ENCODE data around the gene TSPO. TPM values are rescaled to one million over a fixed set of nuclear protein-coding genes. Genes with fewer than 3 reads are reported as not detected.

TSPO gene
- total and polyA plus RNA-seq, 11 donors: 69.0 to 335 (median 125) TPM

DNA sequence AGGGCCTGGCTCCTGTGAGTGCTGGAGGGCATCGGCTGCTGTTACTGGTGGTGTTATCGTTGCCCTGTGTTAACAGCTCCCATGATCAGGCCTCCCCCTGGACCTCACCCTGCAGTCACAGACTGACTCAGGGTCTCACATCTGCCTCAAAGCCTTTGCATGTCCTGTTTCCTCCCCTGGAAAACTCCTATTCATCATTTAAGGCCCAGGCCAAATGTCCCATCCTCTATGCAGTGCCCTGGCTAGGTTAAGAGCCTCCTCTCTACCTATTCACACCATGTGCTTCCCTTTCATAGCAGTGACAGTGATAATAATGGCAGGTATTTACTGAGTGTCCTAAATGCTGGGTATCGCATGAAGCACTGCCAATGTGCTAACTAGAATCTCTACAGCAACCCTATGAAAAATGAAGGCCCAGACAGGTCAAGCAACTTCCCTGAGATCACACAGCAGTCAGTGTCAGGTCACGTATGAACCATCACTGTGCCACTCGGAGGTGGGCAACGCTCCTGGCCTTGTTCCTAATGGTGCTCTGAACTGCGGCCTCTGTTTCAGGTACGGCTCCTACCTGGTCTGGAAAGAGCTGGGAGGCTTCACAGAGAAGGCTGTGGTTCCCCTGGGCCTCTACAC lies 9.3 kb downstream of the TSPO start:
- no peak for ATAC-seq
- H3K36me3 ChIP-seq: peaks cover 0 to 45% (median 15%) of the 10 kb centered on the region in 9 donors
- no peaks in the 10 kb centered on the region for H3K9me3 ChIP-seq
- 82 to 95% (median 88%) methylated on average over 6 to 8 of the region's 8 CpGs for WGBS, 4 donors
- DNase-seq: no peak
- intact Hi-C loops (cut with DNase I): no loop called here
- TF ChIP-seq POLR2A (IDR thresholded peaks at IDR 0.05): no peak
- TF ChIP-seq, protein P1, sequence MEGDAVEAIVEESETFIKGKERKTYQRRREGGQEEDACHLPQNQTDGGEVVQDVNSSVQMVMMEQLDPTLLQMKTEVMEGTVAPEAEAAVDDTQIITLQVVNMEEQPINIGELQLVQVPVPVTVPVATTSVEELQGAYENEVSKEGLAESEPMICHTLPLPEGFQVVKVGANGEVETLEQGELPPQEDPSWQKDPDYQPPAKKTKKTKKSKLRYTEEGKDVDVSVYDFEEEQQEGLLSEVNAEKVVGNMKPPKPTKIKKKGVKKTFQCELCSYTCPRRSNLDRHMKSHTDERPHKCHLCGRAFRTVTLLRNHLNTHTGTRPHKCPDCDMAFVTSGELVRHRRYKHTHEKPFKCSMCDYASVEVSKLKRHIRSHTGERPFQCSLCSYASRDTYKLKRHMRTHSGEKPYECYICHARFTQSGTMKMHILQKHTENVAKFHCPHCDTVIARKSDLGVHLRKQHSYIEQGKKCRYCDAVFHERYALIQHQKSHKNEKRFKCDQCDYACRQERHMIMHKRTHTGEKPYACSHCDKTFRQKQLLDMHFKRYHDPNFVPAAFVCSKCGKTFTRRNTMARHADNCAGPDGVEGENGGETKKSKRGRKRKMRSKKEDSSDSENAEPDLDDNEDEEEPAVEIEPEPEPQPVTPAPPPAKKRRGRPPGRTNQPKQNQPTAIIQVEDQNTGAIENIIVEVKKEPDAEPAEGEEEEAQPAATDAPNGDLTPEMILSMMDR (IDR thresholded peaks at IDR 0.05): no peak
- no peak overlapping the region for H3K4me3 ChIP-seq
- peaks cover 0 to 46% (median 23%) of the 10 kb centered on the region in 12 donors for H3K4me1 ChIP-seq
- no peak overlapping the region for H3K27ac ChIP-seq
- H3K27me3 ChIP-seq: no peaks in the 10 kb centered on the region

DNA sequence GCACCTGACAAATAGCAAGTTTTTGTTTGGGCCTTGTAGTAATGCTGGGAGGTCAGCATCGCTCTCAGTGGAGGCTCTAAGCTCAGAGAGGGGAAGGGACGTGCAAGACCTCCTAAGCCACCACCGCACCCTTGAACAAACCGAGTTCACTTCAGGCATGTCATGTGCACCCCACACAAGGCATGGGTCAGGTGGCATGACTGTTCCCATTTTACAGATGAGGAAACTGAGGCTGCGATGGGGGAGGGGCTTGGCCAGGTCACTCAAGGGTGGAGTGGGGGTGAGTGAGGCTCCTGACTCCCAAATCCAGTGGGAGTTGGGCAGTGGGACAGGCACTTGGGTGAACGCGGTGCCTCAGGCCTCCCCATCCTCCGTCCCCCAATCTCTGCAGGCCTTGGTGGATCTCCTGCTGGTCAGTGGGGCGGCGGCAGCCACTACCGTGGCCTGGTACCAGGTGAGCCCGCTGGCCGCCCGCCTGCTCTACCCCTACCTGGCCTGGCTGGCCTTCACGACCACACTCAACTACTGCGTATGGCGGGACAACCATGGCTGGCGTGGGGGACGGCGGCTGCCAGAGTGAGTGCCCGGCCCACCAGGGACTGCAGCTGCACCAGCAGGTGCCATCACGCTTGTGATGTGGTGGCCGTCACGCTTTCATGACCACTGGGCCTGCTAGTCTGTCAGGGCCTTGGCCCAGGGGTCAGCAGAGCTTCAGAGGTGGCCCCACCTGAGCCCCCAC lies 11.2 kb downstream of the TSPO start:
- Histone ChIP-seq H3K27ac (no peak overlapping the region), H3K9me3 (no peaks in the 10 kb centered on the region), H3K4me3 (no peak overlapping the region), H3K4me1 (peaks cover 0 to 40% (median 23%) of the 10 kb centered on the region in 12 donors), H3K36me3 (peaks cover 0 to 53% (median 15%) of the 10 kb centered on the region in 9 donors), H3K27me3 (no peaks in the 10 kb centered on the region)
- ATAC-seq (no peak), DNase-seq (no peak)
- intact Hi-C loops (cut with DNase I): no loop called here
- 94 to 97% (median 95%) methylated on average over 13 to 24 of the region's 24 CpGs for WGBS, 4 donors
- TF ChIP-seq POLR2A (IDR thresholded peaks at IDR 0.05): no peak
- TF ChIP-seq, protein P1 (IDR thresholded peaks at IDR 0.05): no peak

DNA sequence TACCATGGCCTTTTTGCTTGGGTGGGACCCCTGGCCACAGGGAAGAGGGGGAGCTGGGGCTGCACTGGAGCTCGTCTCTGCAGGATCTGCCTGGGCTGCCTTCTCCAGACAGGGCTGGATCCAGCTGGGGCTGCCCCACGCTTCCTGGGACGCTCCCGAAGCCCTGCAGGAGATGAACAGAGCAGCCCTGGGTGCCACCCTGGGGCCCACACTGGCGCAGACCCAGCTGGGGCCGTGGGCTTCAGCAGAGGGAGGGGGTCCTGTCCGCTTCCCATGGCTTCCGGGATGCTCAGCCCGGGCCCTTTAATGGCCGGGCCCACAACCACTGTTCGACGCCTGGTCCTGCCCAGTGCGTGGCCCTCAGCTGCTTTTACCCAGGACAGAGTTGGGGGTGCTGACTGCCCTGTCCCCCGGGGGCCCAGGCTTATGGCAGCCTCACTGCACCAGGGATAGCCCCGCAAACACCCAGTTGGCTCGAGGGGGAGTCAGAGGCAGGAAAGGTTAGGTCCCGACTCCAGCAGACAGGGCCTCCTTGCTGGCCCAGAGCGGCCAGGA lies 12.0 kb downstream of the TSPO start:
- Histone ChIP-seq H3K4me3 (no peak overlapping the region), H3K9me3 (no peaks in the 10 kb centered on the region), H3K36me3 (peaks cover 0 to 58% (median 15%) of the 10 kb centered on the region in 9 donors), H3K27me3 (no peaks in the 10 kb centered on the region), H3K27ac (peak overlapping the region in 2 of 12 donors; percentile 7 to 19), H3K4me1 (peaks cover 0 to 36% (median 23%) of the 10 kb centered on the region in 12 donors)
- no peak for TF ChIP-seq POLR2A (IDR thresholded peaks at IDR 0.05)
- TF ChIP-seq, protein P1 (IDR thresholded peaks at IDR 0.05): no peak
- no peak for DNase-seq
- 85 to 92% (median 88%) methylated on average over 14 to 18 of the region's 18 CpGs for WGBS, 4 donors
- intact Hi-C loops (cut with DNase I): no loop called here
- ATAC-seq: peak in 2 of 4 donors; percentile 2 to 3

DNA sequence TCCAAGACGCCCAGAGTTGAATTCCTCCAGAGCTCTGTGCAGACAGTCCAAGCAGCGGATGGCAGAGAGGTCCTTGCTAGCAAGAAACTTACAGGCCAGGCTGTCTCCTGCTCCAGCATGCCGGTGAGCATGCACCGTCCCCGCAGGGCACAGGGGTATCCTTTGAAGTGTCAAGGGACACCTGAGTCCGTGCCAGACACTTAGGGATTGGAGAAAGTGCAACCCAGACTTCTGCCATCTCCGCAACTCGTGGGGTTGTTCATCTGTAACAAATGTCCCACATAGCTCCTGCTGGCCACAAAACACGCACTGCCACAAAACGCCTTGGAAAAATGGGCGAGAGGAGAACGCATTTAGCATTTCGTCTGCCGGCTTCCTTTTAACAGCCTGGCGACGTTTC lies 13.3 kb downstream of the TSPO start:
- H3K9me3 ChIP-seq: no peaks in the 10 kb centered on the region
- no peak overlapping the region for H3K4me3 ChIP-seq
- peak in 2 of 4 donors; percentile 5 to 21 for ATAC-seq
- peaks cover 0 to 63% (median 15%) of the 10 kb centered on the region in 9 donors for H3K36me3 ChIP-seq
- H3K27me3 ChIP-seq: no peaks in the 10 kb centered on the region
- DNase-seq: peak in 1 of 5 donors; percentile 25
- no peak for TF ChIP-seq POLR2A (IDR thresholded peaks at IDR 0.05)
- TF ChIP-seq, protein P1 (IDR thresholded peaks at IDR 0.05): no peak
- peaks cover 0 to 31% (median 20%) of the 10 kb centered on the region in 12 donors for H3K4me1 ChIP-seq
- WGBS, 4 donors: 33 to 45% (median 43%) methylated on average over 16 of the region's 16 CpGs
- no peak overlapping the region for H3K27ac ChIP-seq
- intact Hi-C loops (cut with DNase I): no loop called here

Data from heart left ventricle (tissue), 16 donors.